Esophagus squamous epithelium (tissue), 5 donors: Measurements from ENCODE around the gene UNC93B1. TPM values are rescaled to one million over a fixed set of nuclear protein-coding genes. Genes with fewer than 3 reads are reported as not detected.

Source experiments
- DNase-seq: peaks from one replicate; lab custom pipeline; 2025; lab: John Stamatoyannopoulos, UW
- H3K27ac ChIP-seq, 4 donors: fragments of 200-600 bp; sonication (generic); one replicate each; pipeline ENCODE4 v1.5.1; 2016 to 2019; ENCODE audit warnings: mild to moderate bottlenecking in 1 of 4
- H3K27me3 ChIP-seq, 4 donors: fragments of 200-600 bp; sonication (generic); 1 replicate in 3 of 4; 2 replicates in 1 of 4; pipeline versions ENCODE4 v1.5.1 to v1.6.0; 2017 to 2021; ENCODE audit warnings: antibody characterized with exemption in 1 of 4
- H3K36me3 ChIP-seq, 3 donors: fragments of 200-600 bp; sonication (generic); one replicate each; pipeline ENCODE4 v1.5.1; 2016 to 2019
- H3K4me1 ChIP-seq, 3 donors: fragments of 200-600 bp; sonication (generic); one replicate each; pipeline ENCODE4 v1.5.1; 2017 to 2019
- H3K4me3 ChIP-seq, 4 donors: fragments of 200-600 bp; sonication (generic); 1 replicate in 3 of 4; 2 replicates in 1 of 4; pipeline ENCODE4 v1.5.1; 2016 to 2019; ENCODE audit warnings: mild to moderate bottlenecking in 2 of 4, moderate library complexity in 1 of 4
- H3K9me3 ChIP-seq, 3 donors: fragments of 200-600 bp; sonication (generic); one replicate each; pipeline ENCODE4 v1.5.1; 2016 to 2019
- CTCF ChIP-seq, 6 experiments: fragments of 450-650 bp in 4 of 6; fragments of 200-600 bp in 2 of 6; sonication (generic) in 2 of 6; IDR thresholded peaks; one replicate each; pipeline ENCODE4 v1.5.1; 2016 to 2019; ENCODE audit warnings: antibody characterized with exemption in 6 of 6, mild to moderate bottlenecking in 4 of 6, moderate library complexity in 4 of 6
- POLR2A ChIP-seq, 4 donors: fragments of 450-650 bp; IDR thresholded peaks; one replicate each; pipeline ENCODE4 v1.6.1; 2017; ENCODE audit warnings: antibody characterized with exemption in 4 of 4, mild to moderate bottlenecking in 4 of 4, moderate library complexity in 3 of 4
- WGBS, 2 donors: methylation state at CpG; one replicate each; pipeline ENCODE4 v1.1.5; 2018; 5-methylcytosine and 5-hydroxymethylcytosine counted together
- intact Hi-C: fragments of 100-400 bp; cut with DNase I; formaldehyde crosslinking; loops from one replicate; pipeline ENCODE4 v1.15.0; 2022
- total RNA-seq, 4 donors: library from RNA; depleted of rRNA; stranded (reverse); fragments of >200 nt; gene quantifications; one replicate each; pipeline ENCODE4 v1.1.0, GENCODE V29; 2016
- donor health status: DM: yes; HTN: yes; CAD: no.

UNC93B1 gene
- total RNA-seq, 4 donors from 2014 or later: 13.5 to 38.0 (median 31.5) TPM

GRCh38 chr11:68012044-68012842, 8.3 kb upstream of the UNC93B1 start:
- intact Hi-C loops: no loop called here
- TF ChIP-seq CTCF (IDR thresholded peaks at IDR 0.05) (no peak), POLR2A (IDR thresholded peaks at IDR 0.05) (no peak)

DNA sequence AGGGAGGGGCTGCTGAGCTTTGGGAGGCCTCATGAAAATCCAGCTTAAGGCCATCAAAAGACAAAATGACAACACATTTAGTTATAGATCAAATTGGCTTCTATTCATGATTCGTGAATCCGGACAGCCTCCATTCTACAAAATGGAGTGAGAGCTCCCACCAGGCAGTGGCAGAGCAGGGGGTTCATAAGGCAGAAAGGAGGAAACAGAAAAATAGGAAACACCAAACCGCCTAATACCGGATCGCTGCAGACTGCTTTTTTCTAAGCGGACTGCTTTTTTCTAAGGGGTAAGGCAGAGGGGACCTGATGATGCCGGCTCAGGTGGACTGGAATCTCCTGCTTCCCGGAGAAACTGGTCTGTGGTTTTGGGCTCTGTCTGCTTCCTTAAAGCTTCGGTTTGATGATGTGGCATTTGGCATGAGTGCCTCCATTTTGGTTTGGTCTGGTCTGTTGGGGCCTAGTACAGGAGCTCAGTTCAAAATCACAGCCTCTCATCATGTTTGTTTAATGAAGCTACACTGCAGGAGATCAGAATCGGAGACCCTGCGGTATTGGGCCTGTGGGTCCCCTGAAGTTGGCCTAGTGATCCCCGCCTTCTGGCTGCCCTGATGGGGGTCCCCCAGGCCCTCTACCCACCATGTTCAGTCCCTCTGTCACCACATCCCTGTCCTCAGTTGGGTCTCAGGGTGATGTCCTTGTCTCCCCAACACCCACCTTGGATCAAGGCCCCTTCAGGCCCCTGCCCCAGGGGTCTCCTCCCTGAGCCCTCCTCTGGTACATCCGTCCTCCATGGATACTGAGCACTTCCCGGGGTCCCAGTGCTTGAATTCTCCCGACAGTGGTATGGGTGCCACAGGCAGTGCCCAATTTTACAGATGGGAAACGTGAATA, 7.4 kb upstream of the UNC93B1 start:
- H3K4me3 ChIP-seq: peak overlapping the region in 3 of 4 donors; percentile 35 to 61 (median 42)
- peaks cover 36 to 78% (median 46%) of the 10 kb centered on the region in 3 donors for H3K4me1 ChIP-seq
- H3K27me3 ChIP-seq: no peaks in the 10 kb centered on the region
- TF ChIP-seq POLR2A (IDR thresholded peaks at IDR 0.05) (no peak), CTCF (IDR thresholded peaks at IDR 0.05) (no peak)
- peak overlapping the region; percentile 64 to 95 (median 80) for H3K27ac ChIP-seq
- intact Hi-C loops: no loop called here
- WGBS, 2 donors: 57 to 87% methylated on average over 9 to 12 of the region's 16 CpGs
- no peaks in the 10 kb centered on the region for H3K36me3 ChIP-seq
- no peak for DNase-seq
- H3K9me3 ChIP-seq: no peaks in the 10 kb centered on the region

More at GRCh38 chr11:68012044-68012842, 8.3 kb upstream of the UNC93B1 start:
- Histone ChIP-seq H3K9me3 (no peaks in the 10 kb centered on the region), H3K27ac (peak overlapping the region in 3 of 4 donors; percentile 7 to 95 (median 75)), H3K4me3 (no peak overlapping the region), H3K4me1 (peaks cover 41 to 87% (median 54%) of the 10 kb centered on the region in 3 donors), H3K27me3 (no peaks in the 10 kb centered on the region), H3K36me3 (no peaks in the 10 kb centered on the region)
- WGBS, 2 donors: 73 to 93% methylated on average over 5 to 12 of the region's 17 CpGs
- no peak for DNase-seq

DNA sequence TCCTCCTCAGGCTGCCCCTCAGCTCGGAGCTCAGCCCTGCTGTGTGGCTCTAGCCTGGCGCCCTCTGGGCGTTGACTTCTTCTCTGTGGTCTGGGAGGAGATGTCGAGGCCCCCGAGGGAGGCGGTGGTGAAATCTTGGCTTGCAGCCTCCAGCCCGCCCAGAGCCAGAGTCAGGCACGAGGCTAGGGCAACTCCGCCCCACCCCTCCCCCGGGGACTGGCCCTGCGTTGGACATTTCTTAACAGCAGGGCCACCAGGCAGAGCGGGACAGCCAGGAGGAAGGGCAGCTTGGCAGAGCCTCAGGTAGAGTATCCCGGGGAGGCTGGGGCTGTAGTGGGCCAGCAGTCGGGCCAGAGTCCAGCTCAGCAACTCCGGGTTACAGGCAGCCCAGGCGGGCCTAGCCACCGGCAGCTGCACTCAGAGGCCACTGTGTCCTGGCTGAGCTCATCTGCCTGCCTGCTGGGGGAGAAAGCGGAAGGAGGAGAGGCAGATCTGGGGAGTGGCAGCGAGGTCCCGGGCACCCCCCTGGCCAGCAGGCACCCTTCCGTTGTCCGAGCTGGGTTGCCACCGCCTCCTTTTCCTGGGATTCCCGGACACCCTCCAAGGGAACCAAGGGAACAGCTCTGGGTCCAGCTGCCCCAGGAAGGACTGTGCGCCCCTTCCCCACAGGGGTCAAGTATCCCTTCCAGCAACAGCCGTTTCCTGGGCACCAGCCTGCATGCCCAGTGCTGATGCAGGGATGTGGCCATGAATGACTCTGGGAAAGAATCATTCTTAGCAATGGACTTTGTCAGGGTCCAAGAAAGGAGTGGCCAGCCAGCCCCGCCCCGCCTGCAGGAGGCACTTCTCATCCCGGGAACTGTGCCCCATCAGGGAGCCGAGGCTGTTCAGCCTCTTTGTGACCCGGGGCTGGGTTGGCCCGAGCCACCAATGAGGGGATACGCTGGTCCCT, 6.5 kb upstream of the UNC93B1 start, which contains the start of gene ALDH3B1:
TSS of gene ALDH3B1 (plus strand) at position 238 of the 952 bp plus-strand sequence. CDS start 4,971 bp downstream, outside the sequence.
- TF ChIP-seq CTCF (IDR thresholded peaks at IDR 0.05) (peak in 1 of 6 experiments; percentile 10), POLR2A (IDR thresholded peaks at IDR 0.05) (peak in 2 of 4 donors; percentile 46 to 67)

GRCh38 chr11:68009391-68010089, 5.6 kb upstream of the UNC93B1 start:
- intact Hi-C loops: loop anchor here (10.0 kb wide), 1 partner anchor 205 kb away; the partner anchor contains the start of gene KMT5B
- no peak for DNase-seq
- no peaks in the 10 kb centered on the region for H3K36me3 ChIP-seq
- peak overlapping the region in 3 of 4 donors; percentile 35 to 61 (median 42) for H3K4me3 ChIP-seq
- TF ChIP-seq POLR2A (IDR thresholded peaks at IDR 0.05) (no peak), CTCF (IDR thresholded peaks at IDR 0.05) (peak in 1 of 6 experiments; percentile 12)
- no peaks in the 10 kb centered on the region for H3K9me3 ChIP-seq
- WGBS, 2 donors: 55 to 68% methylated on average over 11 to 12 of the region's 12 CpGs
- no peaks in the 10 kb centered on the region for H3K27me3 ChIP-seq
- H3K27ac ChIP-seq: peak overlapping the region; percentile 64 to 95 (median 80)
- peaks cover 29 to 66% (median 41%) of the 10 kb centered on the region in 3 donors for H3K4me1 ChIP-seq

More for the DNA sequence above, 6.5 kb upstream of the UNC93B1 start, which contains the start of gene ALDH3B1:
- Histone ChIP-seq H3K9me3 (no peaks in the 10 kb centered on the region), H3K27ac (peak within 1 kb of the TSS; percentile 64 to 95 (median 80)), H3K4me3 (peak within 1 kb of the TSS in 3 of 4 donors; percentile 35 to 61 (median 42)), H3K27me3 (no peaks in the 10 kb centered on the region), H3K36me3 (no peaks in the 10 kb centered on the region), H3K4me1 (peaks cover 36 to 73% (median 46%) of the 10 kb centered on the region in 3 donors)
- 42 to 49% methylated on average over 7 to 13 of the region's 33 CpGs for WGBS, 2 donors
- intact Hi-C loops: no loop called here
- peak; percentile 38 for DNase-seq
